ENCODE measurements around the gene EVI5.
A peak's percentile ranks its signal among the peaks of the same experiment; 100 is the strongest.

EVI5 gene

GRCh38 chr1:92708368-92708950 lies 76.4 kb downstream of the EVI5 start:
- POLR2A ChIA-PET = no interaction called here
- CTCF ChIA-PET = no interaction called here
- no peak for DNase-seq (ENCODE audit: extremely low spot score)
- TF ChIP-seq LEF1 (IDR thresholded peaks at IDR 0.05; ENCODE audit: borderline replicate concordance) = no peak
- no peak for TF ChIP-seq FOXK2 (IDR thresholded peaks at IDR 0.05)
- 0 out of 2 replicates have a peak, but pooled peaks have one; percentile 5 for TF ChIP-seq PKNOX1 (IDR thresholded peaks at IDR 0.05)
- TF ChIP-seq FOXA1 (IDR thresholded peaks at IDR 0.05) = no peak

- no peak for DNase-seq (ENCODE audit: extremely low spot score)
- POLR2A ChIA-PET = no interaction called here
- CTCF ChIA-PET = no interaction called here
- TF ChIP-seq ARNT (IDR thresholded peaks at IDR 0.05) (no peak), FOXA1 (IDR thresholded peaks at IDR 0.05) (no peak), FOXM1 (IDR thresholded peaks at IDR 0.05; ENCODE audit: borderline replicate concordance) (no peak), TARDBP (IDR thresholded peaks at IDR 0.05) (no peak), BHLHE40 (IDR thresholded peaks at IDR 0.05; ENCODE audit: borderline replicate concordance) (no peak), CTBP1 (IDR thresholded peaks at IDR 0.05; ENCODE audit: borderline replicate concordance) (no peak)
Measured at GRCh38 chr1:92707709-92708108, 77.2 kb downstream of the EVI5 start.

- ChIA-PET CTCF (no interaction called here), POLR2A (no interaction called here)
- no peak for TF ChIP-seq ZNF384 (IDR thresholded peaks at IDR 0.05)
- no peak for TF ChIP-seq ARNT (IDR thresholded peaks at IDR 0.05)
- no peak for TF ChIP-seq FOXA1 (IDR thresholded peaks at IDR 0.05)
- no peak for TF ChIP-seq LEF1 (IDR thresholded peaks at IDR 0.05; ENCODE audit: borderline replicate concordance)
- no peak for TF ChIP-seq NFRKB (IDR thresholded peaks at IDR 0.05)
- TF ChIP-seq PKNOX1 (IDR thresholded peaks at IDR 0.05) = no peak
- TF ChIP-seq SUZ12 (IDR thresholded peaks at IDR 0.05) = no peak
- no peak for TF ChIP-seq BHLHE40 (IDR thresholded peaks at IDR 0.05; ENCODE audit: borderline replicate concordance)
- TF ChIP-seq FOXK2 (IDR thresholded peaks at IDR 0.05) = no peak
- no peak for TF ChIP-seq TARDBP (IDR thresholded peaks at IDR 0.05)
- TF ChIP-seq HDGF (IDR thresholded peaks at IDR 0.05; ENCODE audit: borderline replicate concordance) = no peak
- no peak for TF ChIP-seq L3MBTL2 (conservative IDR thresholded peaks at IDR 0.05)
- TF ChIP-seq FOXM1 (IDR thresholded peaks at IDR 0.05; ENCODE audit: borderline replicate concordance) = no peak
- no peak for TF ChIP-seq ELF4 (IDR thresholded peaks at IDR 0.05)
- TF ChIP-seq CTBP1 (IDR thresholded peaks at IDR 0.05; ENCODE audit: borderline replicate concordance) = no peak
- no peak for TF ChIP-seq SP1 (IDR thresholded peaks at IDR 0.05)
- no peak for DNase-seq (ENCODE audit: extremely low spot score)
Measured at GRCh38 chr1:92707292-92707691, 77.6 kb downstream of the EVI5 start.

- ChIA-PET POLR2A (interaction anchor here (0.7 to 0.8 kb wide), 2 partner anchors 36 to 127 kb away, joined by 3 read pairs; no protein-coding TSS in a partner anchor), CTCF (interaction anchor here (2.4 kb wide), 1 partner anchor 43 kb away, joined by 8 read pairs; no protein-coding TSS in a partner anchor)
- DNase-seq (ENCODE audit: extremely low spot score) = no peak
- TF ChIP-seq ZNF384 (IDR thresholded peaks at IDR 0.05) = no peak
- no peak for TF ChIP-seq SUZ12 (IDR thresholded peaks at IDR 0.05)
- TF ChIP-seq ELF4 (IDR thresholded peaks at IDR 0.05) = no peak
- TF ChIP-seq TARDBP (IDR thresholded peaks at IDR 0.05) = no peak
- TF ChIP-seq FOXM1 (IDR thresholded peaks at IDR 0.05; ENCODE audit: borderline replicate concordance) = no peak
- no peak for TF ChIP-seq PKNOX1 (IDR thresholded peaks at IDR 0.05)
- no peak for TF ChIP-seq NFRKB (IDR thresholded peaks at IDR 0.05)
- no peak for TF ChIP-seq BHLHE40 (IDR thresholded peaks at IDR 0.05; ENCODE audit: borderline replicate concordance)
- TF ChIP-seq CTBP1 (IDR thresholded peaks at IDR 0.05; ENCODE audit: borderline replicate concordance) = no peak
- no peak for TF ChIP-seq SP1 (IDR thresholded peaks at IDR 0.05)
- no peak for TF ChIP-seq FOXK2 (IDR thresholded peaks at IDR 0.05)
- TF ChIP-seq HDGF (IDR thresholded peaks at IDR 0.05; ENCODE audit: borderline replicate concordance) = no peak
Measured at GRCh38 chr1:92705446-92705845, 79.5 kb downstream of the EVI5 start.

- DNase-seq (ENCODE audit: extremely low spot score) = no peak
- CTCF ChIA-PET = no interaction called here
- POLR2A ChIA-PET = interaction anchor here (1.2 kb wide), 1 partner anchor 131 kb away, joined by 4 read pairs; no protein-coding TSS in a partner anchor
- TF ChIP-seq FOXA1 (IDR thresholded peaks at IDR 0.05) = no peak
- no peak for TF ChIP-seq PKNOX1 (IDR thresholded peaks at IDR 0.05)
- TF ChIP-seq SP1 (IDR thresholded peaks at IDR 0.05) = no peak
- no peak for TF ChIP-seq TARDBP (IDR thresholded peaks at IDR 0.05)
- no peak for TF ChIP-seq HDGF (IDR thresholded peaks at IDR 0.05; ENCODE audit: borderline replicate concordance)
- no peak for TF ChIP-seq FOXM1 (IDR thresholded peaks at IDR 0.05; ENCODE audit: borderline replicate concordance)
- TF ChIP-seq L3MBTL2 (conservative IDR thresholded peaks at IDR 0.05) = no peak
- TF ChIP-seq NFRKB (IDR thresholded peaks at IDR 0.05) = no peak
- TF ChIP-seq ELF4 (IDR thresholded peaks at IDR 0.05) = no peak
- TF ChIP-seq ARNT (IDR thresholded peaks at IDR 0.05) = no peak
- no peak for TF ChIP-seq FOXK2 (IDR thresholded peaks at IDR 0.05)
- no peak for TF ChIP-seq BHLHE40 (IDR thresholded peaks at IDR 0.05; ENCODE audit: borderline replicate concordance)
- no peak for TF ChIP-seq CTBP1 (IDR thresholded peaks at IDR 0.05; ENCODE audit: borderline replicate concordance)
- no peak for TF ChIP-seq ZNF384 (IDR thresholded peaks at IDR 0.05)
- TF ChIP-seq LEF1 (IDR thresholded peaks at IDR 0.05; ENCODE audit: borderline replicate concordance) = no peak
Measured at GRCh38 chr1:92701147-92701546, 83.8 kb downstream of the EVI5 start.

GRCh38 chr1:92698932-92699331 lies 86.0 kb downstream of the EVI5 start:
- ChIA-PET CTCF (no interaction called here), POLR2A (no interaction called here)
- TF ChIP-seq SUZ12 (IDR thresholded peaks at IDR 0.05) (no peak), L3MBTL2 (conservative IDR thresholded peaks at IDR 0.05) (no peak), HDGF (IDR thresholded peaks at IDR 0.05; ENCODE audit: borderline replicate concordance) (no peak)
- no peak for DNase-seq (ENCODE audit: extremely low spot score)

All from HEK293T (cell line).